ENCODE data around the gene EHMT1. TPM values are rescaled to one million over a fixed set of nuclear protein-coding genes. Genes with fewer than 3 reads are reported as not detected.

Gene EHMT1
- total and polyA plus RNA-seq, 2 of the 8 experiments (the other 6 are each of a cell fraction or from before 2014, with no cell fraction given) = 95.7 to 163 TPM

DNA sequence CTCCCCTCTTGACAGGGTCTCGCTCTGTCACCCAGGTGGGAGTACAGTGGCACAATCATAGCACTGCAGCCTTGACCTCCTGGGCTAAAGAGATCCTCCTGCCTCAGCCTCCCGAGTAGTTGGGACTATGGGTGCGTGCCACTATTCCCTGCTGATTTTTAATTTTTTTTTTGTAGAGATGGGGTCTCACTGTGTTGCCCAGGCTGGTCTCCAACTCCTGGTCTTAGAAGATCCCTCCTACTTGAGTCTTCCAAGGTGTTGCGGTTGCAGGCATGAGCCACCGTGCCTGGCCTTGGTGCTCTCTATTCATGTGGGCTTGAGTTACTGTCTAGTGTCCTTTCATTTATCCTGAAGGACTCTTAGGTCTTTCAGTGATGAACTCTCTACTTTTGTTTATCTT lies 24.1 kb downstream of the EHMT1 start:
- H3K4ac ChIP-seq (replicated peaks; ENCODE audit: insufficient read length, low read depth, low read length) = no peak overlapping the region
- no peak overlapping the region for H3K23ac ChIP-seq (ENCODE audit: insufficient read length)
- H3K4me1 ChIP-seq (replicated peaks in 1 of 4; ENCODE audit: control insufficient read depth in 3 of 4, insufficient read depth in 4 of 4, low read length in 3 of 4) = peaks cover 0 to 5% (median 0%) of the 10 kb centered on the region in 4 experiments; a peak in 2 of 7 replicates
- H3K4me3 ChIP-seq (ENCODE audit: extremely low read depth in 1 of 4, insufficient read depth in 2 of 4, low read depth in 3 of 4, low read length in 4 of 4) = no peak overlapping the region
- H2AFZ ChIP-seq (ENCODE audit: low read length) = no peak overlapping the region
- DNase-seq (ENCODE audit: low read depth in 1 of 2, low spot score in 2 of 2) (no peak), FAIRE-seq (no peak)
- H3K56ac ChIP-seq (replicated peaks; ENCODE audit: insufficient read length, low read depth, low read length) = no peak overlapping the region
- no peak overlapping the region for H3K18ac ChIP-seq (ENCODE audit: extremely low read depth, low read length)
- no peak overlapping the region for H4K8ac ChIP-seq (ENCODE audit: extremely low read depth, insufficient read depth, low read length)
- no peak overlapping the region for H2BK120ac ChIP-seq (replicated peaks; ENCODE audit: low read depth, low read length)
- no peak overlapping the region for H2BK20ac ChIP-seq (ENCODE audit: low read length)
- H2BK12ac ChIP-seq (ENCODE audit: low read depth, low read length) = no peak overlapping the region
- H3K14ac ChIP-seq (ENCODE audit: insufficient read length) = no peak overlapping the region
- H3K9me3 ChIP-seq (ENCODE audit: insufficient read depth in 2 of 2, low read depth in 1 of 2, low read length in 1 of 2) = 0 out of 4 replicates have a peak, but pooled peaks cover 0 to 2% of the 10 kb centered on the region in 2 experiments
- CTCF ChIA-PET (ENCODE audit: partially characterized antibody) = no interaction called here
- no peak overlapping the region for H3K4me2 ChIP-seq (ENCODE audit: insufficient read depth in 1 of 2, low read depth in 2 of 2, low read length in 2 of 2)
- no peak overlapping the region for H2AK5ac ChIP-seq (ENCODE audit: low read depth, low read length)
- H3K23me2 ChIP-seq (ENCODE audit: low read depth, low read length) = no peaks in the 10 kb centered on the region
- H4K20me1 ChIP-seq (replicated peaks in 1 of 2; ENCODE audit: control insufficient read depth in 1 of 2, insufficient read depth in 2 of 2, low read length in 2 of 2) = peaks cover 15 to 30% of the 10 kb centered on the region in 2 experiments
- H2BK5ac ChIP-seq (ENCODE audit: low read depth, low read length) = no peak overlapping the region
- WGBS, 2 experiments (ENCODE audit: extremely low coverage in 1 of 2, insufficient coverage in 1 of 2, insufficient read length in 1 of 2, insufficient replicate concordance in 2 of 2, low coverage in 1 of 2, low lambda C conversion rate in 2 of 2, missing lambda C conversion rate in 1 of 2) = 96% methylated on average over 5 of the region's 5 CpGs; no CpG with 5 or more reads in 1 of the 2 experiments
- peaks cover 26% of the 10 kb centered on the region for H3K79me1 ChIP-seq (ENCODE audit: low read depth, low read length)
- H3K79me2 ChIP-seq (ENCODE audit: control insufficient read depth in 1 of 2, insufficient read depth in 2 of 2, low read length in 2 of 2) = peaks cover 21 to 96% of the 10 kb centered on the region in 2 experiments
- no peak overlapping the region for H3K9ac ChIP-seq (replicated peaks in 1 of 4; ENCODE audit: extremely low read depth in 1 of 4, low read depth in 3 of 4, low read length in 3 of 4)
- no peak overlapping the region for H2BK15ac ChIP-seq (ENCODE audit: low read length)
- no peaks in the 10 kb centered on the region for H3K27me3 ChIP-seq (replicated peaks in 1 of 4; ENCODE audit: control insufficient read depth in 3 of 4, extremely low read depth in 1 of 4, insufficient read depth in 3 of 4, low read length in 3 of 4)
- H4K91ac ChIP-seq (replicated peaks; ENCODE audit: insufficient read length, low read length) = no peak overlapping the region
- no peak overlapping the region for H4K5ac ChIP-seq (ENCODE audit: insufficient read length, low read depth, low read length)
- H3K36me3 ChIP-seq (ENCODE audit: control insufficient read depth in 2 of 4, insufficient read depth in 4 of 4, low read length in 3 of 4) = peaks cover 0 to 11% (median 0%) of the 10 kb centered on the region in 4 experiments; a peak in 2 of 8 replicates
- H3K27ac ChIP-seq (ENCODE audit: low read depth, low read length) = no peak overlapping the region
- POLR2A ChIA-PET (ENCODE audit: partially characterized antibody) = interaction anchor here (1.4 to 1.5 kb wide), 2 partner anchors 16 to 23 kb away, joined by 4 to 6 read pairs; no protein-coding TSS in a partner anchor
- TF ChIP-seq, protein P1, sequence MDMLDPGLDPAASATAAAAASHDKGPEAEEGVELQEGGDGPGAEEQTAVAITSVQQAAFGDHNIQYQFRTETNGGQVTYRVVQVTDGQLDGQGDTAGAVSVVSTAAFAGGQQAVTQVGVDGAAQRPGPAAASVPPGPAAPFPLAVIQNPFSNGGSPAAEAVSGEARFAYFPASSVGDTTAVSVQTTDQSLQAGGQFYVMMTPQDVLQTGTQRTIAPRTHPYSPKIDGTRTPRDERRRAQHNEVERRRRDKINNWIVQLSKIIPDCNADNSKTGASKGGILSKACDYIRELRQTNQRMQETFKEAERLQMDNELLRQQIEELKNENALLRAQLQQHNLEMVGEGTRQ (IDR thresholded peaks at IDR 0.05; ENCODE audit: low read length) = no peak
- TF ChIP-seq RNF2 (IDR thresholded peaks at IDR 0.05; ENCODE audit: borderline replicate concordance, low read depth, low read length, missing control alignments, poor library complexity, severe bottlenecking) (no peak), RFX5 (IDR thresholded peaks at IDR 0.05; ENCODE audit: borderline replicate concordance, low read depth, low read length) (no peak), CHD1 (IDR thresholded peaks at IDR 0.05; ENCODE audit: low read depth, low read length) (no peak), HDAC6 (IDR thresholded peaks at IDR 0.05; ENCODE audit: low read depth, low read length) (no peak), POU5F1 (IDR thresholded peaks at IDR 0.05; ENCODE audit: low read depth, low read length) (no peak), MAFK (IDR thresholded peaks at IDR 0.05; ENCODE audit: low read depth, low read length) (no peak), SAP30 (IDR thresholded peaks at IDR 0.05; ENCODE audit: insufficient read depth, insufficient replicate concordance, low read length) (no peak), SP1 (IDR thresholded peaks at IDR 0.05; ENCODE audit: low read depth, low read length) (no peak), SIRT6 (IDR thresholded peaks at IDR 0.05; ENCODE audit: low read length) (no peak), KDM1A (IDR thresholded peaks at IDR 0.05; ENCODE audit: borderline replicate concordance, low read length) (no peak), TCF12 (IDR thresholded peaks at IDR 0.05; ENCODE audit: low read depth, low read length) (no peak), BACH1 (IDR thresholded peaks at IDR 0.05; ENCODE audit: low read length) (no peak)

Data from H1 (cell line).